A673 (cell line): Measurements from ENCODE around the gene SNRNP70.

ENCODE experiments used
- EZH2 ChIP-seq: fragments of 200-600 bp; sonication (generic); IDR thresholded peaks from 2 replicates; pipeline ENCODE4 v1.6.1; 2017; ENCODE audit warnings: borderline replicate concordance, low read depth, mild to moderate bottlenecking, mixed read lengths, antibody characterized with exemption, low read length; ENCODE audit not compliant: poor library complexity, severe bottlenecking
- TF ChIP-seq, protein P1 (sequence below): fragments of 300-800, 200-600 bp; sonication (generic); conservative IDR thresholded peaks from 2 replicates; pipeline ENCODE4 v1.5.1; 2017; ENCODE audit warnings: low read depth, mild to moderate bottlenecking, antibody characterized with exemption, low read length, moderate library complexity, mixed read lengths

DNA sequence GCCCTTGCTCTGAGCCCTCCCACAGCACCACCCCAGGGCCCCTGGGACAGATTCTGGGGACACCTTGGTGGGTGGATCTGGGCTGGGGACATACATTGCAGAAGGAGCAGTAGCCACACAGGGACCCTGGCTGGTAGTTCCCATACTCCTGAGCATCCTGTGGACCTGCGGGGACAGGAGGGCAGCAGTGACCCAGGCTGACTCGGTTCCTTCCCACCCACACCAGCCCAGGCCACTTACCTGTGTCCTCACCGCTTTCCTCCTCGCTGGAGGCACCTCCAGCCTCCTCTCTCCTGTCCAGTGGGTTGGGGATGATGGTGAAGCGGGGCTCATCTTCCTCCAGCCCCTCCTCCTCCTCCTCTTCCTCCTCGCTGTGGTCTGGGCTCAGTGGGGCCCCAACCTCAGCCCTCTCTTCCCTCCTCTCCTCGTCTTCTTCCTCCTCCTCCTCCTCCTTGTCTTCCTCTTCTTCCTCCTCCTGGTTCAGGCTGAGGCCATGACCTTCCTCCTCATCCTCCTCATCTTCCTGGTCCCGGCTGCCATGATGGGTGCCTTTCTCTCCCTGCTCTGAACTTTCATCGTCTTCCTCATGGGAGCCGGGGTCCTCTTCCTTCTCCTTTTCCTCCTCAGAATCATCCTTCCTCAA lies 68.0 kb downstream of the SNRNP70 start:
- TF ChIP-seq, protein P1, sequence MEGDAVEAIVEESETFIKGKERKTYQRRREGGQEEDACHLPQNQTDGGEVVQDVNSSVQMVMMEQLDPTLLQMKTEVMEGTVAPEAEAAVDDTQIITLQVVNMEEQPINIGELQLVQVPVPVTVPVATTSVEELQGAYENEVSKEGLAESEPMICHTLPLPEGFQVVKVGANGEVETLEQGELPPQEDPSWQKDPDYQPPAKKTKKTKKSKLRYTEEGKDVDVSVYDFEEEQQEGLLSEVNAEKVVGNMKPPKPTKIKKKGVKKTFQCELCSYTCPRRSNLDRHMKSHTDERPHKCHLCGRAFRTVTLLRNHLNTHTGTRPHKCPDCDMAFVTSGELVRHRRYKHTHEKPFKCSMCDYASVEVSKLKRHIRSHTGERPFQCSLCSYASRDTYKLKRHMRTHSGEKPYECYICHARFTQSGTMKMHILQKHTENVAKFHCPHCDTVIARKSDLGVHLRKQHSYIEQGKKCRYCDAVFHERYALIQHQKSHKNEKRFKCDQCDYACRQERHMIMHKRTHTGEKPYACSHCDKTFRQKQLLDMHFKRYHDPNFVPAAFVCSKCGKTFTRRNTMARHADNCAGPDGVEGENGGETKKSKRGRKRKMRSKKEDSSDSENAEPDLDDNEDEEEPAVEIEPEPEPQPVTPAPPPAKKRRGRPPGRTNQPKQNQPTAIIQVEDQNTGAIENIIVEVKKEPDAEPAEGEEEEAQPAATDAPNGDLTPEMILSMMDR, result no peak
- no peak for TF ChIP-seq EZH2
